ENCODE results near the gene TMED4. TPM values are rescaled to one million over a fixed set of nuclear protein-coding genes. Genes with fewer than 3 reads are reported as not detected.

Gene TMED4
- total RNA-seq, 1 experiment from 2014 or later: 79.5 TPM

DNA sequence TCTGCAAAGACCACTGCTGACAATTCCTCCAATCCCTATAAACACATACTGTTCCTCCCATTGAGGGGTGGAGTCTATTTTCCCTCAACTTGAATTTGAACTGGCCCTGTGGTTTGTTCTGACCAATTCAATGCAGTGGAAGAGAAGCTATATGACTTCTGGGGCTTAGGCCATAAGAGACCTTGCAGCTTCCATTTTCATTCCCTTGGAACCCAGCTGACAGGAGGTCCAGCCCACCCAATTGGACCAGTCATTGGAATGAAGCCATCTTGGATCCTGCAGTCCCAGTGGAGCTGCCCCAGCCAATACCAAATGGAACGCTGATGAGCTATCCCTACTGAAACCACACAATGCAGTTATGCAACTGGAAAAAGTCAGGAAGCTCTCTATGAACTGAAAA lies 8.9 kb upstream of the TMED4 start:
- ChIA-PET POLR2A (ENCODE audit: low non-redundant PET) (no interaction called here), CTCF (interaction anchor here (0.6 kb wide), 1 partner anchor 265 kb away, joined by 3 read pairs; no protein-coding TSS in a partner anchor)
- Histone ChIP-seq H3K27ac (ENCODE audit: low read depth, low read length, poor library complexity, severe bottlenecking) (no peak overlapping the region), H3K4me3 (ENCODE audit: low read depth, low read length, poor library complexity, severe bottlenecking) (no peak overlapping the region), H3K36me3 (ENCODE audit: insufficient read depth, low read length, poor library complexity, severe bottlenecking) (no peaks in the 10 kb centered on the region), H3K27me3 (replicated peaks; ENCODE audit: insufficient read depth, low read depth, low read length, poor library complexity) (no peaks in the 10 kb centered on the region), H3K9me3 (ENCODE audit: low read depth, low read length, poor library complexity, severe bottlenecking) (no peaks in the 10 kb centered on the region), H3K4me1 (ENCODE audit: insufficient read depth, low read length, poor library complexity, severe bottlenecking) (no peaks in the 10 kb centered on the region)
- DNase-seq (ENCODE audit: low spot score): no peak
- intact Hi-C loops (cut with micrococcal nuclease; ENCODE audit: unreplicated experiment): no loop called here
- BruUV-seq (replicated peaks): no TSS peak
- TF ChIP-seq CTCF (conservative IDR thresholded peaks at IDR 0.05; ENCODE audit: low read depth, low read length) (no peak), EZH2 (IDR thresholded peaks at IDR 0.05; ENCODE audit: borderline replicate concordance, low read depth, low read length, poor library complexity, severe bottlenecking) (no peak)

DNA sequence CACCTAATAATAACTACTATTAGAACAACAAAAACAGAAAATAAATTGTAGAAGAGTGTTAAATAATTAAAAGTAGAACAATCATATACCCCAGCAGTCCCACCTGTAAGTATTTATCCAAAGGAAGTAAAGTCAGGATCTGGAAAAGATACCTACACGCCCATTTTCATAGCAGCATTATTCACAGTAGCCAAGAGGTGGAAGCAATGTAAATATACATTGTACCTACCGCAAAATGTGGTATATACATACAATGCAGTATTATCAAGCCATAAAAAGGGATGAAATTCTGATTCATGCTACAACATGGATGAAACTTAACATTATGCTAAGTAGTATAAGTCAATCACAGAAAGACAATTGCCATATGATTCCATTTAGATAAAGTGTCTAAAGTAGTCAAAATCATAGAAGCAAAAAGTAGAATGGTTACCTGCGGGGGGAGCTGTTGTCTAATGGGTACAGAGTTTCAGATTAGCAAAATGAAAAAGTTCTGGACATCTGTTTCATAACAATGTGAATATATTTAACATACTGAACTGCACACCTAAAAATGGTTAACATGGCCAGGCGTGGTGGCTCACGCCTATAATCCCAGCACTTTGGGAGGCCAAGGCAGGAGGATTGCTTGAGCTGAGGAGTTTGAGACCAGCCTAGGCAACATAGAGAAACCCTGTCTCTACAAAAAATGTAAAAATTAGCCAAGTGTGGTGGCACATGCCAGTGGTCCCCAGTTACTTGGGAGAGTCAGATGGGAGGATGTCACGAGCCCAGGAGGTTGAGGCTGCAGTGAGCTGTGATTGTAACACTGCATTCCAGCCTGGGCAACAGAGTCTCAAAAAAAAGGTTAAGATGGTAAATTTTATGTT lies 6.0 kb upstream of the TMED4 start:
- BruUV-seq (replicated peaks): no TSS peak
- POLR2A ChIA-PET (ENCODE audit: low non-redundant PET): no interaction called here
- no peaks in the 10 kb centered on the region for H3K36me3 ChIP-seq (ENCODE audit: insufficient read depth, low read length, poor library complexity, severe bottlenecking)
- CTCF ChIA-PET: interaction anchor here (0.6 to 0.7 kb wide), 2 partner anchors 21 to 806 kb away, joined by 3 to 4 read pairs; no protein-coding TSS in a partner anchor
- DNase-seq (ENCODE audit: low spot score): peak; percentile 67
- H3K4me3 ChIP-seq (ENCODE audit: low read depth, low read length, poor library complexity, severe bottlenecking): no peak overlapping the region
- H3K4me1 ChIP-seq (ENCODE audit: insufficient read depth, low read length, poor library complexity, severe bottlenecking): no peaks in the 10 kb centered on the region
- no peak overlapping the region for H3K27ac ChIP-seq (ENCODE audit: low read depth, low read length, poor library complexity, severe bottlenecking)
- no peaks in the 10 kb centered on the region for H3K9me3 ChIP-seq (ENCODE audit: low read depth, low read length, poor library complexity, severe bottlenecking)
- intact Hi-C loops (cut with micrococcal nuclease; ENCODE audit: unreplicated experiment): loop anchor here (1.0 to 2.0 kb wide), 3 partner anchors 259 to 548 kb away; no protein-coding TSS in a partner anchor
- no peaks in the 10 kb centered on the region for H3K27me3 ChIP-seq (replicated peaks; ENCODE audit: insufficient read depth, low read depth, low read length, poor library complexity)
- TF ChIP-seq CTCF (conservative IDR thresholded peaks at IDR 0.05; ENCODE audit: low read depth, low read length) (peak; percentile 67), EZH2 (IDR thresholded peaks at IDR 0.05; ENCODE audit: borderline replicate concordance, low read depth, low read length, poor library complexity, severe bottlenecking) (no peak)

DNA sequence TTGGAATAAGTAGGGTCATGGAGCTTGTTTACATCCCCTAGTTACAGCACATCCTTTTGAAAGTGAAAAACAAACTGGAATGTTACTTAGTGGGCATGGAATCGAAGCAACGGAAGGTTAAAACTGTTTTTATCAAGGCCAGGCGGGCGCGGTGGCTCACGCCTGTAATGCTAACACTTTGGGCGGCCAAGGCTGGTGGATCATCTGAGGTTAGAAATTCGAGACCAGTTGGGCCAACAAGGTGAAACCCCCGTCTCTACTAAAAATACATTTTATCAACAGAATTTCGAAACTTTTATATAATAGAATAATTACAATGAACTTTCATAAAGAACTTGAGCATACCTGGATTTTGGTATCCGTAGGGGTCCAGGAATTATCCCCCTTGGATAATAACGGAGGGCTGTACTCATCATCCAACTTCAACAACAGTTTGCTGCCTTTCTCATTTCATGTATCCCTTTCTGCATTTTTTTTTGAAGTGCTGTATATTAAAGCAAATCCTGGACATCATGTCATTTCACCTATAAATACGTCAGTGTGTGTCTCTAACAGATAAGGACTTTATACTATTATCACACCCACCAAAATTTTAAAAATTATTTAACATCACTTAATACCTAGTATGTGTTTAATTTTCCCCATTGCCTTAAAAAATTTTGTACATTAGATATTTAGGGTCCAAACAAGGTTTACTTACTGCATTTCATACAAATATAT lies 1.3 kb upstream of the TMED4 start:
- ChIA-PET POLR2A (ENCODE audit: low non-redundant PET) (no interaction called here), CTCF (no interaction called here)
- H3K36me3 ChIP-seq (ENCODE audit: insufficient read depth, low read length, poor library complexity, severe bottlenecking): peaks cover 24% of the 10 kb centered on the region
- H3K4me1 ChIP-seq (ENCODE audit: insufficient read depth, low read length, poor library complexity, severe bottlenecking): peaks cover 6% of the 10 kb centered on the region
- peak overlapping the region; percentile 88 for H3K4me3 ChIP-seq (ENCODE audit: low read depth, low read length, poor library complexity, severe bottlenecking)
- DNase-seq (ENCODE audit: low spot score): no peak
- BruUV-seq (replicated peaks): TSS peak; percentile 74
- no peaks in the 10 kb centered on the region for H3K9me3 ChIP-seq (ENCODE audit: low read depth, low read length, poor library complexity, severe bottlenecking)
- H3K27ac ChIP-seq (ENCODE audit: low read depth, low read length, poor library complexity, severe bottlenecking): peak overlapping the region; percentile 83
- TF ChIP-seq CTCF (conservative IDR thresholded peaks at IDR 0.05; ENCODE audit: low read depth, low read length): no peak
- no peak for TF ChIP-seq EZH2 (IDR thresholded peaks at IDR 0.05; ENCODE audit: borderline replicate concordance, low read depth, low read length, poor library complexity, severe bottlenecking)
- intact Hi-C loops (cut with micrococcal nuclease; ENCODE audit: unreplicated experiment): loop anchor here (2.0 to 5.0 kb wide), 2 partner anchors 23 to 214 kb away; partner anchors contain the start of genes OGDH and PPIA
- H3K27me3 ChIP-seq (replicated peaks; ENCODE audit: insufficient read depth, low read depth, low read length, poor library complexity): no peaks in the 10 kb centered on the region
